K562 (cell line): Measurements from ENCODE around the gene ETNK1. TPM values are rescaled to one million over a fixed set of nuclear protein-coding genes. Genes with fewer than 3 reads are reported as not detected.

ENCODE experiments used
- ATAC-seq: fragments of 200-7000 bp; cut with Tn5 transposase; 3 replicates; pipeline ENCODE4 v1.9.1; 2020; ENCODE audit warnings: moderate library complexity
- BruUV-seq: library from RNA; stranded (reverse); fragments of 400-500 nt; replicated peaks from 2 replicates; lab custom pipeline; 2021; lab: Mats Ljungman, UMichigan
- CTCF ChIA-PET: fragments of 300-600 bp; formaldehyde crosslinking; extraction: SDS; loops from one replicate; lab custom pipeline; 2021; ENCODE audit warnings: low intra/inter-chr PET ratio; lab: Yijun Ruan, JAX
- POLR2A ChIA-PET: fragments of 300-600, 350-650 bp; sonication (Branson Sonifier 250); formaldehyde crosslinking; extraction: SDS; loops from one replicate; lab custom pipeline; 2021; ENCODE audit warnings: antibody characterized with exemption, inconsistent platforms; lab: Yijun Ruan, JAX
- DNase-seq, 4 experiments: peaks; one replicate each; pipeline versions ENCODE4 v3.0.0 to v3.0.0-alpha.2; 2011 to 2018; ENCODE audit warnings: low spot score in 3 of 4, mixed read lengths in 3 of 4; ENCODE audit errors: extremely low read depth in 1 of 4
- FAIRE-seq: peaks from 2 replicates; lab custom pipeline; 2011; peaks lifted over from hg19 to GRCh38; lab: Jason Lieb, UNC
- H2AFZ ChIP-seq: 2 replicates; pipeline ENCODE4 v1.6.0; 2011; ENCODE audit warnings: low read depth, low read length, control low read depth, inconsistent platforms
- H3K27ac ChIP-seq: fragments of 200-600 bp; 3 replicates; pipeline ENCODE4 v1.8.0; 2011; ENCODE audit warnings: low read depth, mild to moderate bottlenecking, control low read depth, inconsistent platforms, low read length, moderate library complexity, mixed read lengths; ENCODE audit errors: extremely low read depth
- H3K27me3 ChIP-seq, 2 experiments: fragments of 300-600 bp in 1 of 2; 2 replicates in 1 of 2; 3 replicates in 1 of 2; pipeline versions ENCODE4 v1.6.0 to v1.8.0; 2011; ENCODE audit warnings: inconsistent platforms in 2 of 2, low read length in 2 of 2, mild to moderate bottlenecking in 1 of 2, mixed read lengths in 1 of 2, moderate library complexity in 1 of 2; ENCODE audit not compliant: control insufficient read depth in 2 of 2, insufficient read depth in 2 of 2
- H3K36me3 ChIP-seq: fragments of 300-600 bp; 3 replicates; pipeline ENCODE4 v1.8.0; 2011; ENCODE audit warnings: mild to moderate bottlenecking, low read length, inconsistent platforms; ENCODE audit not compliant: control insufficient read depth, insufficient read depth
- H3K4me1 ChIP-seq, 2 experiments: fragments of 200-600 bp in 1 of 2; replicated peaks in 1 of 2; 2 replicates in 1 of 2; 3 replicates in 1 of 2; pipeline versions ENCODE4 v1.5.1 to v1.8.0; 2011; ENCODE audit warnings: inconsistent platforms in 2 of 2, low read length in 2 of 2, mild to moderate bottlenecking in 1 of 2, mixed read lengths in 1 of 2, moderate library complexity in 1 of 2; ENCODE audit not compliant: control insufficient read depth in 2 of 2, insufficient read depth in 2 of 2
- H3K4me2 ChIP-seq: 2 replicates; pipeline ENCODE4 v1.6.1; 2011; ENCODE audit warnings: low read length, control low read depth, inconsistent platforms, mixed read lengths; ENCODE audit not compliant: insufficient read depth
- H3K4me3 ChIP-seq: fragments of 200-600 bp; sonication (generic), shearing (Covaris generic); 2 replicates; pipeline ENCODE4 v1.5.1; 2016; ENCODE audit warnings: control low read depth, inconsistent platforms
- H3K79me2 ChIP-seq: fragments of 200-600 bp; 3 replicates; pipeline ENCODE4 v1.8.0; 2011; ENCODE audit warnings: low read length, inconsistent platforms; ENCODE audit not compliant: control insufficient read depth, insufficient read depth
- H3K9ac ChIP-seq, 2 experiments: 2 replicates each; pipeline versions ENCODE4 v1.6.0 to v1.6.1; 2011; ENCODE audit warnings: low read depth in 2 of 2, low read length in 2 of 2, control low read depth in 1 of 2, inconsistent platforms in 1 of 2, mild to moderate bottlenecking in 1 of 2, mixed read lengths in 1 of 2; ENCODE audit not compliant: insufficient read depth in 1 of 2
- H3K9me1 ChIP-seq: one replicate; pipeline ENCODE4 v1.6.0; 2011; ENCODE audit warnings: inconsistent platforms, mild to moderate bottlenecking, low read length, moderate library complexity; ENCODE audit not compliant: control insufficient read depth, insufficient read depth
- H3K9me3 ChIP-seq: replicated peaks from 2 replicates; pipeline ENCODE4 v1.5.1; 2011; ENCODE audit warnings: low read depth, low read length, inconsistent platforms; ENCODE audit not compliant: control insufficient read depth, insufficient read depth
- H4K20me1 ChIP-seq: replicated peaks from 2 replicates; pipeline ENCODE4 v1.6.1; 2011; ENCODE audit warnings: low read length, inconsistent platforms, mixed read lengths; ENCODE audit not compliant: control insufficient read depth, insufficient read depth
- CHD4 ChIP-seq: fragments of 200-600 bp; sonication (generic); IDR thresholded peaks from 3 replicates; pipeline ENCODE4 v1.6.1; 2012; ENCODE audit warnings: low read depth, mild to moderate bottlenecking, mixed read lengths, low read length, inconsistent platforms; ENCODE audit not compliant: insufficient read depth, insufficient replicate concordance, poor library complexity, severe bottlenecking
- MXI1 ChIP-seq: IDR thresholded peaks from 2 replicates; pipeline ENCODE4 v1.6.1; 2011; ENCODE audit warnings: low read depth, mild to moderate bottlenecking, improper control_type of control experiment, low read length
- RBM25 ChIP-seq: fragments of 200-400 bp; formaldehyde crosslinking; IDR thresholded peaks from 2 replicates; pipeline ENCODE4 v1.6.1; 2018; ENCODE audit warnings: low read length, low read depth, moderate library complexity; ENCODE audit not compliant: severe bottlenecking
- THRAP3 ChIP-seq: fragments of 450-650 bp; IDR thresholded peaks from 2 replicates; pipeline ENCODE4 v1.6.1; 2016; ENCODE audit warnings: mild to moderate bottlenecking, inconsistent platforms, borderline replicate concordance
- ZBTB34 ChIP-seq: fragments of 250-450 bp; sonication (Bioruptor Pico); IDR thresholded peaks from 2 replicates; pipeline ENCODE4 v1.8.0; 2021; ENCODE audit warnings: mild to moderate bottlenecking, moderate library complexity
- ZNF695 ChIP-seq: fragments of 450-650 bp; formaldehyde crosslinking; IDR thresholded peaks from 2 replicates; pipeline ENCODE4 v1.4.0; 2020; ENCODE audit warnings: mild to moderate bottlenecking, moderate library complexity
- WGBS: fragments of 100-300 bp; shearing (Covaris generic); methylation state at CpG from one replicate; pipeline ENCODE4 v1.1.6; 2016; ENCODE audit warnings: low coverage, mixed read lengths; ENCODE audit not compliant: insufficient coverage; ENCODE audit errors: missing lambda C conversion rate; 5-methylcytosine and 5-hydroxymethylcytosine counted together
- in situ Hi-C: fragments of 300-500 bp; cut with MboI; formaldehyde crosslinking; loops from 4 replicates; pipeline ENCODE4 v1.15.0; 2018; ENCODE audit warnings: inconsistent platforms, mixed read lengths
- intact Hi-C: fragments of 100-400 bp; cut with micrococcal nuclease; formaldehyde crosslinking; loops from 2 replicates; pipeline ENCODE4 v1.14.2; 2022
- polyA plus RNA-seq, 8 experiments: library from polyadenylated mRNA; depleted of rRNA in 4 of 8; stranded (reverse) in 5 of 8; unstranded in 3 of 8; fragments of >200 nt; fragmentation: Nextera tagmentation in 2 of 8; fragmentation: Illumina TruSeq in 1 of 8; extraction: Ambion mirVana in 2 of 8; extraction: Trizol in 1 of 8; gene quantifications; 2 replicates each; pipeline versions ENCODE4 v1.2.1 to v1.2.3, GENCODE V29; 2011 to 2014; ENCODE audit warnings: inconsistent platforms in 1 of 8, missing spikeins in 1 of 8
- total RNA-seq, 7 experiments: library from RNA; depleted of rRNA in 6 of 7; stranded (reverse); fragments of >200 nt in 6 of 7; fragmentation: Illumina TruSeq in 2 of 7; extraction: Trizol in 2 of 7; gene quantifications; 2 replicates each; pipeline versions ENCODE4 v1.2.1 to v1.2.3, GENCODE V29; 2011 to 2021; ENCODE audit warnings: low replicate concordance in 1 of 7

The ETNK1 gene
- total and polyA plus RNA-seq, 9 of the 15 experiments (the other 6 are each of a cell fraction or from before 2014, with no cell fraction given): 10.0 to 70.5 (median 36.0) TPM

GRCh38 chr12:22635812-22636211 lies 10.8 kb downstream of the ETNK1 start:
- no TSS peak for BruUV-seq
- Histone ChIP-seq H2AFZ (no peak overlapping the region), H3K27me3 (no peaks in the 10 kb centered on the region), H3K36me3 (peaks cover 43% of the 10 kb centered on the region), H3K4me3 (no peak overlapping the region), H3K4me1 (peaks cover 0 to 3% of the 10 kb centered on the region in 2 experiments; a peak in 2 of 5 replicates), H3K9ac (no peak overlapping the region), H3K9me1 (no peaks in the 10 kb centered on the region), H3K79me2 (peaks cover 93% of the 10 kb centered on the region), H3K4me2 (no peak overlapping the region), H3K9me3 (no peaks in the 10 kb centered on the region), H3K27ac (no peak overlapping the region), H4K20me1 (peaks cover 4% of the 10 kb centered on the region)
- intact Hi-C loops (no loop called here), in situ Hi-C loops (no loop called here)
- 53% methylated on average over 1 of the region's 1 CpG for WGBS
- FAIRE-seq (no peak), ATAC-seq (no peak), DNase-seq (no peak)
- TF ChIP-seq MXI1: no peak
- TF ChIP-seq ZNF695 (CRISPR knock-in tag): no peak
- TF ChIP-seq ZBTB34 (CRISPR knock-in tag): no peak
- no peak for TF ChIP-seq THRAP3
- no peak for TF ChIP-seq RBM25
- no peak for TF ChIP-seq CHD4
- POLR2A ChIA-PET: interaction anchor here (0.6 to 1.6 kb wide), 2 partner anchors 13 to 251 kb away, joined by 3 read pairs; no protein-coding TSS in a partner anchor
- CTCF ChIA-PET: no interaction called here
